HepG2 (cell line): ENCODE results near the gene RANBP17.

ENCODE experiments used
- MXD1 ChIP-seq: sonication (generic); formaldehyde crosslinking; IDR thresholded peaks from 2 replicates; pipeline ENCODE4 v1.4.0; 2020; ENCODE audit warnings: mild to moderate bottlenecking, missing genetic modification reagents
- NFE2L2 ChIP-seq: fragments of 150-350 bp; IDR thresholded peaks from 2 replicates; pipeline ENCODE4 v1.6.1; 2014; ENCODE audit warnings: low read length
- SMC3 ChIP-seq: IDR thresholded peaks from 2 replicates; pipeline ENCODE4 v1.6.1; 2011; ENCODE audit warnings: low read length, improper control_type of control experiment
- TF ChIP-seq, protein P1 (sequence below): sonication (generic); formaldehyde crosslinking; IDR thresholded peaks from 2 replicates; pipeline ENCODE4 v1.5.0; 2020; ENCODE audit warnings: mild to moderate bottlenecking, missing genetic modification reagents, moderate library complexity

GRCh38 chr5:171309276-171310211 is 447.7 kb downstream of the RANBP17 start:
- TF ChIP-seq SMC3 (no peak), NFE2L2 (no peak), MXD1 (CRISPR knock-in tag) (no peak)
- TF ChIP-seq, protein P1, sequence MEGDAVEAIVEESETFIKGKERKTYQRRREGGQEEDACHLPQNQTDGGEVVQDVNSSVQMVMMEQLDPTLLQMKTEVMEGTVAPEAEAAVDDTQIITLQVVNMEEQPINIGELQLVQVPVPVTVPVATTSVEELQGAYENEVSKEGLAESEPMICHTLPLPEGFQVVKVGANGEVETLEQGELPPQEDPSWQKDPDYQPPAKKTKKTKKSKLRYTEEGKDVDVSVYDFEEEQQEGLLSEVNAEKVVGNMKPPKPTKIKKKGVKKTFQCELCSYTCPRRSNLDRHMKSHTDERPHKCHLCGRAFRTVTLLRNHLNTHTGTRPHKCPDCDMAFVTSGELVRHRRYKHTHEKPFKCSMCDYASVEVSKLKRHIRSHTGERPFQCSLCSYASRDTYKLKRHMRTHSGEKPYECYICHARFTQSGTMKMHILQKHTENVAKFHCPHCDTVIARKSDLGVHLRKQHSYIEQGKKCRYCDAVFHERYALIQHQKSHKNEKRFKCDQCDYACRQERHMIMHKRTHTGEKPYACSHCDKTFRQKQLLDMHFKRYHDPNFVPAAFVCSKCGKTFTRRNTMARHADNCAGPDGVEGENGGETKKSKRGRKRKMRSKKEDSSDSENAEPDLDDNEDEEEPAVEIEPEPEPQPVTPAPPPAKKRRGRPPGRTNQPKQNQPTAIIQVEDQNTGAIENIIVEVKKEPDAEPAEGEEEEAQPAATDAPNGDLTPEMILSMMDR, result no peak
